Superior temporal gyrus (tissue), 1 donor: Measurements from ENCODE around the gene GLYATL1B.
"Not testable (repeated sequence)": the region's sequence is repeated elsewhere in the genome, so short reads cannot be mapped to it uniquely, and the experiment has no call there.

Experiments
- DNase-seq: peaks from one replicate; pipeline ENCODE4 v3.0.0-alpha.2; 2016; ENCODE audit errors: extremely low spot score

Gene GLYATL1B

GRCh38 chr11:59095972-59096575, 10.0 kb downstream of the GLYATL1B start:
- not testable (repeated sequence) for DNase-seq

DNA sequence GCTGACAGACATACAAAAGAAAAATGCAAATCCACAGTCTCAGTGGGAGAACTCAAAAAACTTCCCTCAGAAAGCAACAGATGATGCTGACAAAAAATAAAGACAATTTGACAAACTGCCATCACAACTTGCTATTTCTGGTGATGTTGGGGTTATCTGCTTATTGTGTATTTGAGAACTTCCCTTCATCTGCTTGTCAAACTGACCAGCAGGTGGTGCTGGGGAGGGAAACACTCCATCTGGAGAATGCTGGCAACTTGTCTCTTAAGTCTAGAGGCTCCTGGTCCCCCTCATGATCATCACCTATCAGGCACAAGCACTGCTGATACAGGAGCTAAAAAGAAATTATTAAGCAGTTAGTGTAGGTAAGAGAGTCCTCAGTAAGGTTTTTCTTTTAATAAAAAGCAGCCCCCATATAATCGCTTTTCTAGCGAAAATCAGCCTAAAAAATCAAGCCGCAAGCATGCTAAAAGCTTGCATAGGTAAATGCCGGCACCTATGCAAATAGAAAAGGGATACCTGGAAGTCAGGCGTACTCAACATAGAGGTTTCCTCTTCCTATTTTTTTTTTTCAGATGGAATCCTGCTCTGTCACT, 11.1 kb downstream of the GLYATL1B start:
- DNase-seq, result peak; percentile 51

DNA sequence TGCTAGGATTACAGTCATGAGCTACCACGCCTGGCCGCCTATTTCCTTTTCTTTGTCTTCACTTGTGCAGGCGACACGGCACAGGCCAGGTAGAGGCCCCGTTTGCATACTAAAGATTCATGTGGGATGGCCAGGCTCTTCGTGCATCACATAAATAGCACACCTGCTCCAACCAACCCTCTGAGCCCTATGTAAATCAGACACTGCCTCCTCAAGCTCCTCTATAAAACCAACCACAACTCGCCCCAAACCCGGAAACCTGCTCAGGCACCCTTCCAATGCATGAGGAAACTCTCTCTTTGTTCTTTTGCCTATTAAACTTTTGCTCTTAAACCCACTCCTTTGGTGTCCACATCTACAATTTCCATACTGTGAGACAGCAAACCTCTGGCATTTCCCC, 11.8 kb downstream of the GLYATL1B start:
- not testable (repeated sequence) for DNase-seq

DNA sequence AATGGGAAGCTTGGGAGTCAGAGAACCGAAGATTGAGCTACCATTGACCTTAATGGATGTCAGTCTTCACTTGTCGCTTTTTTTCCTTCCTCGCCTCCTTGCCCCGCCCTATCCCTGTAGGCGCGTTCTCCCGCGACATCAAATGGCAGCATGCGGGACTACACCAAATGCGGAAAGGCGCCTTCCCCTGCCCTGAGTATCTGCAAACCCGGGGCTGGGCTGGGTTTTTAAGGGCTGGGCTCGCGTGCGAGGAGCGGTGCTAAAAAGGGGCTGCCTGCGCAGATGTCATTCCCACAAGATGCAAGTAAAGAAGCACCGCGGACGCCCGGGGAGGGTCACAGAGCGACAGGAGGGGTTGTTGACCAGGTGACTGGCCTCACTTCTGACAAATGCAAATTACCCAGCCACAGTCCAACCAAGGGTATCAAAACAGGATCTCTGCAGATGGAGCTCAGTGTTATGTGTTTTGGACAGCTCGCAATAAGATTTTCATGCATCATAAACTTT, 16.2 kb downstream of the GLYATL1B start:
- peak; percentile 44 for DNase-seq

GRCh38 chr11:59106363-59107336, 20.5 kb downstream of the GLYATL1B start, which contains the start of gene FAM111B:
Gene FAM111B (plus strand): TSS chr11:59107237. CDS start chr11:59109626, 2,389 bp downstream.
- peak; percentile 90 for DNase-seq

DNA sequence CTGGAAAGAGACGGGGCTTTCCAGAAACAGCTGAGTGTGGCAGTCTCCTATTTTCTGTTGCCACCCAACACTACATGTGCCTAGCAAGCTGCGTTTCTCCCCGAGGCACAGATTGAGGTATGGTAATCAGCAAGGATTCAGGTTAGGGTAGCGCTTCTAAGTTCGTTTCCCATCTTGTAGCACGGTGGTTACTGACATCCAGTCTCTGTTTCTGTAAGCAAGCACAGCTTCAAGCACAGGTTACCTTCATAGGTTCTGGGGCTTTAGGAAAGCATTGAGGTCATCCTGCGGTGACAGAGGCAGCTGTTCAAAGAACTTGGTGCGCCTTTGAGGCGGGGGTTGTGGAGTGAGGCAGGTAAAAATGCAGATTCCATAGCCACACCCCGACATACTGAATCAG, 21.6 kb downstream of the GLYATL1B start:
- DNase-seq, result not testable (repeated sequence)

DNA sequence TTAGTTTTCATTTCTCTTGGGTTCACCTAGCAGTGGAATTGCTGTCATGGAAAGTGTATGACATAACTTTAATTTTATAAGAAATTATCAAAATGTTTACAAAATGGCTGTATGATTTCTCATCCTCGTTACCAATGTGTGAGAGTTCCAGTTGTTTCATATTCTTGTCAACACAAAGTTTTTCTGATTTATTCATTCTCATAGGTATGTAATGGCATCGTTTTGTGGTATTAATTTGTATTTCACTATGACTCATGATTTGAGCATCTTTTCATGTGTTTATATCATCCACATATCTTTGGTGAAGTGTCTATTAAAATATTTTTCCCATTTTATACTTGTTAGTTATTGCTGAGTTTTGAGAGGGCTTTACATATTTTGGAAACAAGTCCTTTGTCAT, 26.4 kb downstream of the GLYATL1B start:
- DNase-seq, result no peak

DNA sequence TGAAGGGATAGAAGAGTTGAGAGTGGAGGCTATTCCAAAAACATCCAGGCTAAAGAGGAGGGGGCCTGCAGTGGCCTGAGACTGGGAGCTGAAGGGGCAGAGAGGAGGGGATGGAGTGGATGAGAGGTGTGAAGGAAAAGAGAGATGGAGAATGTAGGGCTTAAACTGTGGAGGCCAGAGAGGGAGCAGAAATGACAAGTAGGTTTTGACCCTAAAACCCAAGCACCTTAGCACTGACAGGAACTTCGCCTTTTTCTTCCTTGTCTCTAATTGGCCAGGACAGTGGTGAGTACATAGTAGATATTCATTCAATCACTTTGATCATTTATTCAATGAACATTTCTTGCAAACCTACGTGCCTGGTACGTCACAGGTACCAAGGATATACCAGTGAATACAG, 28.2 kb downstream of the GLYATL1B start:
- no peak for DNase-seq

GRCh38 chr11:59115553-59115952, 29.4 kb downstream of the GLYATL1B start:
- no peak for DNase-seq

DNA sequence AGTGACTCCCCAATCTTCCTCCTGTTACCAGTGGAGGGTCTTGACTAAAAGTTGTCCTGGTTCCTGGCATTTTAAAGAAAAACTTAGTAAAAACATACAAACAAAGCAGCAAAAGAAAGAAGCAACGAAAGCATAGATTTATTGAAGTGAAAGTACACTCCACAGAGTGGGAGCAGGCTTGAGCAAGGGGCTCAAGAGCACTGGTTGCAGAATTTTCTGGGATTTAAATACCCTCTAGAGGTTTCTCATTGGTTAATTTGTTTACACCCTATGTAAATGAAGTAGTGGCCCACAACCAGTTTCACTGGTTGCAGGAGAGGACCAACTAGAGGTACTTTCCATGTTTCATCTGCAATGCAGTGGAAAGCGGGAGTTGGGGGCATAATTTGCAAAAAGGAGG, 31.7 kb downstream of the GLYATL1B start:
- no peak for DNase-seq

DNA sequence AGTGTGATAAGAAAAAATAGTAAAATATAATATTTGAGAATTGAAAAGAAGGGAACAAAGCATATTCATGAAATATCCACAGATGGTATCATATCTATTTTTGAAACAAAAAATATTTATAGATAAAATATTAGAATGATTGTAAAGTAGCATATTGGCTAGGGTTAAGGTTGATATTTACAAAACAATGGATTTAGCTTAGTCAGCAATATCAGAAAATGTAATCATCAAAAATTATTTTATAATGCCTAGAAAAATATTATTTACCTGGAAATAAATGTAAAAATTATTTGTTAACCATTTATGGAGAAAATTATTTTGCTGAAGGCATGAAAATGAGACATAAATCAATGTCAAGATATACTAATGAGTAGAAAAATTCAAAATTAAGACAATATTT, 33.7 kb downstream of the GLYATL1B start:
- no peak for DNase-seq

GRCh38 chr11:59135648-59136461, 49.7 kb downstream of the GLYATL1B start:
- peak; percentile 82 for DNase-seq

DNA sequence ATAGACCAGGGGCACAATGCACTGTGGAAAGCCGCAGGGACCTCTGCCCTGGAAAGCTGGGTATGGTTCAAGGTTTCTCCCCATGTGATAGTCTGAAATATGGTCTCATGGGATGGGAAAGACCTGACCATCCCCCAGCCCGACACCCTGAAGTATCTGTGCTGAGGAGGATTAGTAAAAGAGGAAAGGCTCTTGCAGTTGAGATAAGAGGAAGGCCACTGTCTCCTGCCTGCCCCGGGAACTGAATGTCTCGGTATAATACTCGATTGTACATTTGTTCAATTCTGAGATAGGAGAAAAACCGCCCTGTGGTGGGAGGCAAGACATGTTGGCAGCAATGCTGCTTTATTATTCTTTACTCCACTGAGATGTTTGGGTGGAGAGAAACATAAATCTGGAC, 50.4 kb downstream of the GLYATL1B start:
- not testable (repeated sequence) for DNase-seq

DNA sequence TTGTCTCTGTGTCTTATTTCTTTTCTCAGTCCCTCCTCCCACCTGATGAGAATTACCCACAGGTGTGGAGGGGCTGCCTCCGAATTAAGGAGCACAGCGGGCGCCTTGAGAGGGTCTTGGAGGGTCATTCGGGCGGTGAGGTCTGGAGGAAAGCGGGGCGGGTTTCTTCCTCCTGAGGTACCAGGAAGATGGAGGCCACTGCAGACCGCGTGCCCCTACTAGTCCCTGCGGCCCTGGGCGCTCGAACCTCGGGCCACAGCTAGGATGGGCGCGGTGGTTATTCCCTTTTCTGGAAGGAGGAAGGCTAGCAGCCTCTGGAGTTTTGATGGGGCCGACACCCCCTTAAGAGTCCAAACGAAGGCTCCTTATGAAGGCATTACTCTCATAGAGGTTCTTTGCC, 51.1 kb downstream of the GLYATL1B start:
- no peak for DNase-seq

- no peak for DNase-seq
These were observed 52.5 kb downstream of the GLYATL1B start for GRCh38 chr11:59138643-59139042.

DNA sequence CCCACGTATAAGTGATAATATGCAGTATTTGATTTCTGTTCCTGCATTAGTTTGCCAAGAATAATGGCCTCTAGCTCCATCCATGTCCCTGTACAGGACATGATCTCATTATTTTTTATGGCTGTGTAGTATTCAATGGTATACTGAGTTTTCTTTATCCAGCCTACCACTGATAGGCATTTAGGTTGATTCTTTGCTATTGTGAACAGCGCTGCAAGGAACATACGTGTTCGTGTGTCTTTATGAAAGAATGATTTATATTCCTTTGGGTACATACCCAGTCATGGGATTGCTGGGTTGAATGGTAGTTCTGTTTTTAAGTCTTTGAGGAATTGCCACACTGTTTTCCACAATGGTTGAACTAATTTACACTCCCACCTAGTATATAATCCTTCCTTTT, 55.1 kb downstream of the GLYATL1B start:
- DNase-seq, result no peak

GRCh38 chr11:59141673-59142460, 55.8 kb downstream of the GLYATL1B start:
- peak; percentile 59 for DNase-seq

DNA sequence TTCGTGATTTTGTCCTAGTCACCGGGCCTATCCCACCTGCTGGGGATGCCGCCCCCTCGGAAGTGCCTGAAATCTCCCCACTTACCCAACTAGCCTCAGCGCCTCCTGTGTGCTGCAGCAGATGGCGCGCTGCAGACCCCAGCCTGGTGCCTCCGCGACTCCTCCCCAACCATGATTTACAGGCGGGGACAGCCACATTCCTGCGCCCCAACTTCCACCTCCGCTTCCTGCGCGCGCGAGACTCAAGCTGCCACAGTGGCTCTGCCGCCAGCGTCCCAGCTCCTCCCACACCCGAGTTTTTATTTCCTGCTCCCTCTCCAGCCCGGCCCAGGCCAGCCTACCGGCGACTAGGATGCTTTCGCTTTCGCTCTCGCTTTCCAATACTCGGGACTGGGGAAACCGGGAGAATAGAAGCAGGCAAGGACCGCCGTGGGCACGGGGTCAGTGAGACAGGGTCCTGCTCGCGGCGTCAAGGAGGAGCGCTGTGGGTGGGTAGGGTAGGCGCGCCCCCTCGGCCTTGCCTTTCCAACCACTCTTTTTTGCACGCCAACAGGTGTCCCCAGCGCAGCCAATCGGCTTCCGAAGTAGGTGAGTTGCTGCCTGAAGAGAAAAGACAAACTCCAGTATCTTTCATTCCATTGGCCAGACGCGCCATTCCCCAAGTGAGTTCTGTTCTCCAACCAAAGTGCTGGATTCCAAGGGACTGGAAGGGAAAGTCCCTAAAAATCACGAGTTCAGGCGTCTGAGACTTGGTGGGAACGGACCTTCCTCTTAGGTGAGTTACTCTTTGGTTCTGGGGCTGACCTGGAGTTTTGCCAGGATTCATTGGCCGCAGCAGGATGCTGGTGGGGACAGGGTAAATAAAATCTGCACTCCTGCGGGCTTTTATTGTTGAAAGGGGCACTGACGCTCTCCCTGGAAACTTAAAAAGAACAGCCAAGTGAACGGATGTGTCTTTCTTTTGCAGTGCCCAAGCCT, 56.7 kb downstream of the GLYATL1B start, which contains the start of gene FAM111A:
Gene FAM111A (plus strand): TSS at position 327 of the 978 bp plus-strand sequence. CDS start 6,017 bp downstream, outside the sequence.
- DNase-seq, result peak; percentile 73

- peak; percentile 28 for DNase-seq
These were observed 58.0 kb downstream of the GLYATL1B start for GRCh38 chr11:59144096-59144495.
